D721Med (cell line): ENCODE results near the gene KMO.

Source experiments
- DNase-seq: peaks from one replicate; pipeline ENCODE4 v3.0.0; 2011; ENCODE audit warnings: low spot score; ENCODE audit not compliant: insufficient read length
- FAIRE-seq: peaks from 2 replicates; lab custom pipeline; 2011; peaks lifted over from hg19 to GRCh38; lab: Jason Lieb, UNC
- CTCF ChIP-seq: IDR thresholded peaks from 2 replicates; pipeline ENCODE4 v1.5.1; 2012; ENCODE audit warnings: mild to moderate bottlenecking, control low read depth; ENCODE audit not compliant: insufficient read depth; ENCODE audit errors: missing control alignments

The KMO gene

DNA sequence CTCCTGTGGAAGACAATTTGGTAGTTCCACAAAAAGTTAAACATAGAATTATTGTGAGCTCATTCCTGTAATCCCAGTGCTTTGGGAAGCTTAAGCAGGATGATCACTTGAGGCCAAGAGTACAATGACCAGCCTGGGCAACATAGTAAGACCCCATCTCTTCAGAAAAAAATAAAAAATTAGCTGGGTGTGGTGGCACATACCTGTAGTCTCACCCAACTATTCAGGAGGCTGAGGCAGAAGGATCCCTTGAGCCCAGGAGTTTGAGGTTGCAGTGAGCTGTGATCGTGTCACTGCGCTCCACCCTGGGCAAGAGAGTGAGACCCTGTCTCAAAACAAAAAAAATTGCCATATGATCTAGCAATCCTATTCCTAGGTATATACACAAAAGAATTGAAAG is 112.1 kb downstream of the KMO start:
- TF ChIP-seq CTCF, result no peak
- FAIRE-seq, result no peak
- no peak for DNase-seq

GRCh38 chr1:241645199-241645598 is 113.0 kb downstream of the KMO start:
- no peak for FAIRE-seq
- DNase-seq, result no peak
- no peak for TF ChIP-seq CTCF
